ENCODE results near the gene TBCD. TPM values are rescaled to one million over a fixed set of nuclear protein-coding genes. Genes with fewer than 3 reads are reported as not detected.

Gene TBCD
- total RNA-seq, 1 donor from 2014 or later: 156 TPM

- H3K4me3 ChIP-seq: no peak overlapping the region
- no peak overlapping the region for H3K27ac ChIP-seq
- H3K36me3 ChIP-seq: peaks cover 7 to 28% of the 10 kb centered on the region in 2 donors
- TF ChIP-seq, protein P1, sequence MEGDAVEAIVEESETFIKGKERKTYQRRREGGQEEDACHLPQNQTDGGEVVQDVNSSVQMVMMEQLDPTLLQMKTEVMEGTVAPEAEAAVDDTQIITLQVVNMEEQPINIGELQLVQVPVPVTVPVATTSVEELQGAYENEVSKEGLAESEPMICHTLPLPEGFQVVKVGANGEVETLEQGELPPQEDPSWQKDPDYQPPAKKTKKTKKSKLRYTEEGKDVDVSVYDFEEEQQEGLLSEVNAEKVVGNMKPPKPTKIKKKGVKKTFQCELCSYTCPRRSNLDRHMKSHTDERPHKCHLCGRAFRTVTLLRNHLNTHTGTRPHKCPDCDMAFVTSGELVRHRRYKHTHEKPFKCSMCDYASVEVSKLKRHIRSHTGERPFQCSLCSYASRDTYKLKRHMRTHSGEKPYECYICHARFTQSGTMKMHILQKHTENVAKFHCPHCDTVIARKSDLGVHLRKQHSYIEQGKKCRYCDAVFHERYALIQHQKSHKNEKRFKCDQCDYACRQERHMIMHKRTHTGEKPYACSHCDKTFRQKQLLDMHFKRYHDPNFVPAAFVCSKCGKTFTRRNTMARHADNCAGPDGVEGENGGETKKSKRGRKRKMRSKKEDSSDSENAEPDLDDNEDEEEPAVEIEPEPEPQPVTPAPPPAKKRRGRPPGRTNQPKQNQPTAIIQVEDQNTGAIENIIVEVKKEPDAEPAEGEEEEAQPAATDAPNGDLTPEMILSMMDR (IDR thresholded peaks at IDR 0.05): no peak
- no peak for DNase-seq (ENCODE audit: low spot score in 2 of 2)
- intact Hi-C loops (cut with DNase I): no loop called here
- H3K9me3 ChIP-seq: no peaks in the 10 kb centered on the region
- no peaks in the 10 kb centered on the region for H3K27me3 ChIP-seq
- no peaks in the 10 kb centered on the region for H3K4me1 ChIP-seq
These were observed 118.2 kb downstream of the TBCD start for GRCh38 chr17:82870091-82870491.

- Histone ChIP-seq H3K4me1 (no peaks in the 10 kb centered on the region), H3K9me3 (no peaks in the 10 kb centered on the region), H3K27me3 (no peaks in the 10 kb centered on the region), H3K4me3 (no peak overlapping the region), H3K27ac (no peak overlapping the region), H3K36me3 (peaks cover 7 to 28% of the 10 kb centered on the region in 2 donors)
- intact Hi-C loops (cut with DNase I): no loop called here
- no peak for DNase-seq (ENCODE audit: low spot score in 2 of 2)
- TF ChIP-seq, protein P1 (IDR thresholded peaks at IDR 0.05): no peak
These were observed 118.7 kb downstream of the TBCD start for GRCh38 chr17:82870541-82870940.

DNA sequence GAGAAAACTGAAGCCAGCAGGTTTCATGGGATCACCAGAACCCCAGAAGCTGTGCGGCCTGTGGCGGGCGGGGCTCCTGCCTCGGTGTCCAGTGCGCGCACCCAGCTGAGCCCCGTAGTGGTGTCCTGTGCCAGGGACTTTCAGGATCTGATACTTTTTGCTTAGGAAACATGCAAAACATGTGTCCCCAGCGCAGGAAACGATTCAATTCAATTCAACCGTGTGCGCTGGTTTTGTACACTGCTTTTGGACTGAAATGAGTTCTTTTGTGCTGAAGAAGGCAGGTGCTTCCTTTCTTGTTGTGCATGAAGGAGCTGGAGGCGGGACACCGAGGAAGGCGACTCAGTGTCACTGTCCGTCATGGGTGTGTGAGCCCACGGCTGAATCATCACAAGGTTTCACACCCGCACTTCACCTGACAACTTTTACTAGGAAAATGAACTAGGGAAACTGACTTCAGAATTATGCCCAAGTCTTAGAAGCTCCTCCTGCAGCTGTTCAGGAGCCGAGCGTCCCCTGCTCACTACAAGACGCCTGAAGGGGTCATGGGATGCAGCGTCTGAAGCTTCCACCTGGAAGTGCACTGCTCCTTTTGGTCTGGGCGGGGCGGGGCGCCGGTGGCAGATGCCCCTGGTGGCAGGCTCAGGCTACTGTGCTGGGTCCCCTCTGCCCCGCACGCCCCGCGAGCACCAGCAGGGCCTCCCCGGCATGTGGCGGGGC, 119.4 kb downstream of the TBCD start:
- DNase-seq (ENCODE audit: low spot score in 2 of 2): no peak

GRCh38 chr17:82871776-82872561, 120.1 kb downstream of the TBCD start:
- no peaks in the 10 kb centered on the region for H3K27me3 ChIP-seq
- H3K9me3 ChIP-seq: no peaks in the 10 kb centered on the region
- TF ChIP-seq, protein P1 (IDR thresholded peaks at IDR 0.05): no peak
- peaks cover 7 to 28% of the 10 kb centered on the region in 2 donors for H3K36me3 ChIP-seq
- peaks cover 0 to 8% of the 10 kb centered on the region in 2 donors for H3K4me1 ChIP-seq
- intact Hi-C loops (cut with DNase I): no loop called here
- DNase-seq (ENCODE audit: low spot score in 2 of 2): no peak
- H3K27ac ChIP-seq: peak overlapping the region in 1 of 2 donors; percentile 31
- H3K4me3 ChIP-seq: no peak overlapping the region

More for the DNA sequence above, 119.4 kb downstream of the TBCD start:
- H3K9me3 ChIP-seq: no peaks in the 10 kb centered on the region
- intact Hi-C loops (cut with DNase I): no loop called here
- no peak overlapping the region for H3K4me3 ChIP-seq
- TF ChIP-seq, protein P1 (IDR thresholded peaks at IDR 0.05): no peak
- peak overlapping the region in 1 of 2 donors; percentile 31 for H3K27ac ChIP-seq
- H3K27me3 ChIP-seq: no peaks in the 10 kb centered on the region
- H3K4me1 ChIP-seq: peaks cover 0 to 3% of the 10 kb centered on the region in 2 donors
- peaks cover 7 to 28% of the 10 kb centered on the region in 2 donors for H3K36me3 ChIP-seq

GRCh38 chr17:82872591-82873520, 121.0 kb downstream of the TBCD start:
- DNase-seq (ENCODE audit: low spot score in 2 of 2): no peak
- intact Hi-C loops (cut with DNase I): no loop called here
- H3K4me3 ChIP-seq: no peak overlapping the region
- H3K27me3 ChIP-seq: no peaks in the 10 kb centered on the region
- no peak overlapping the region for H3K27ac ChIP-seq
- peaks cover 0 to 10% of the 10 kb centered on the region in 2 donors for H3K4me1 ChIP-seq
- peaks cover 7 to 28% of the 10 kb centered on the region in 2 donors for H3K36me3 ChIP-seq
- TF ChIP-seq, protein P1 (IDR thresholded peaks at IDR 0.05): no peak
- no peaks in the 10 kb centered on the region for H3K9me3 ChIP-seq

All from ascending aorta (tissue), 2 donors.